Heart left ventricle (tissue), 13 donors: Measurements from ENCODE around the gene NME1.

ENCODE experiments used
- POLR2A ChIP-seq, 2 donors: fragments of 450-650 bp; IDR thresholded peaks; one replicate each; pipeline ENCODE4 v1.6.1; 2017; ENCODE audit warnings: antibody characterized with exemption in 2 of 2, mild to moderate bottlenecking in 2 of 2, moderate library complexity in 2 of 2
- TF ChIP-seq, protein P1 (sequence below), 12 donors: fragments of 200-600 bp; sonication (generic) in 4 of 12; IDR thresholded peaks; one replicate each; pipeline versions ENCODE4 v1.5.0 to v1.8.0; 2018 to 2022; ENCODE audit warnings: antibody characterized with exemption in 12 of 12, mild to moderate bottlenecking in 5 of 12
- donor health status: ischemic (EF 13 %, LVEDD 7.1; RV severe dilation, severe dysfunction).
- donor health status: DM: no; HTN: yes; CAD: no.
- donor health status: DM: no; HTN: no; CAD: no.
- donor health status: ischemic (EF 25% LVEDD 6.9; RV normal size, moderate dysfunction).
- donor health status: ischemic (EF 25% LVEDD 5.7; RV mildly dilated, moderate dysfunction).
- donor health status: ischemic (EF 35%, LVEDD 5.7; RV mildly dilated, moderate dysfunction).
- donor health status: nonischemic (EF 11% LVEDD 7.7; RV severe dilation, severe dysfunction).
- donor health status: DM: yes; HTN: yes; CAD: no.
- donor health status: PGD.
- donor health status: ischemic (EF 29% LVEDD 5.4; RV normal size, mild dysfunction).
- donor health status: nonischemic (EF 23%, LVEDD 6.1; RV moderate dilation, normal function).

DNA sequence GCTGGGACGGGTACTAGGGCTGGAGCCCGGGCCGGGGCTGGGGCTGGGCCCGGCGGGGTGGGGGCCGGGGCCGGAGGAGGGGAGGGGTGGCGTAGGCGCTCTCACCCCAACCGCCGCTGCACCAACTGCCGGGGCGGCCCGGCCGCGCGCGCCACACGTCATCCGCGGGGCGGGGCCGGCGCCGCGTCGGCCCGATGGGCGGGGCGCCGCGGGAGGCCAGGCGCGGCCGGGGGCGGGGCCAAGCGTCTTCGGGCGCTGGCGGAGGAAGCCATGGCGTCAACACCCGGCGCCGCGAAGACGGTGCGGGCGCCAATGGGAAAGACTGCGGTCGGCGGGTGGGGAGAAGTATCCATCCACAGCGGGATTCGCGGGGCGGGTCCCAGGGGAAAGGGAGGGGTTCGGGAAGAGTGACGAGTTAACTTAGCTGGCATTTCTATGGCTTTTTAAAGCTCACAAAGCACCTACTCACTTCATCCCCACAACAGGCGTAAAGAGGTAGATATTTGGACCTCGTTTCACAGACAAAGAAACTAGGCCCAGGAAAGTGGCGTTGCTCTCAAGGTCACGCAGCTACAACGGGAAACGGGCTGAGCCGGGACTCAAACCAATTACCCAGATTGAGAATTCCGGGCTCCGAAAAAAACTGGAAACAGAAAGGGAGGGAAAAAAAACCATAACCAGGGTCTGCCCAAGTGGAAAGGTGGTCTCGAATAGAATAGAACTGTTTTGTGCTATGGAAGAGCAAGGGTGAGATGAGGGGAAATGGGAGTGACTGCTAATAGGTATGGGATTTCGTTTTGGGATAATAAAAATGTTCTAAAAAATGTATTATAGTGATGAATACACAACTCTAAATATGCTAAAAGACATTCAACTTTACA lies 32.4 kb upstream of the NME1 start, which contains the start of gene SPAG9:
- peak; percentile 57 to 82 for TF ChIP-seq POLR2A (IDR thresholded peaks at IDR 0.05)
- TF ChIP-seq, protein P1, sequence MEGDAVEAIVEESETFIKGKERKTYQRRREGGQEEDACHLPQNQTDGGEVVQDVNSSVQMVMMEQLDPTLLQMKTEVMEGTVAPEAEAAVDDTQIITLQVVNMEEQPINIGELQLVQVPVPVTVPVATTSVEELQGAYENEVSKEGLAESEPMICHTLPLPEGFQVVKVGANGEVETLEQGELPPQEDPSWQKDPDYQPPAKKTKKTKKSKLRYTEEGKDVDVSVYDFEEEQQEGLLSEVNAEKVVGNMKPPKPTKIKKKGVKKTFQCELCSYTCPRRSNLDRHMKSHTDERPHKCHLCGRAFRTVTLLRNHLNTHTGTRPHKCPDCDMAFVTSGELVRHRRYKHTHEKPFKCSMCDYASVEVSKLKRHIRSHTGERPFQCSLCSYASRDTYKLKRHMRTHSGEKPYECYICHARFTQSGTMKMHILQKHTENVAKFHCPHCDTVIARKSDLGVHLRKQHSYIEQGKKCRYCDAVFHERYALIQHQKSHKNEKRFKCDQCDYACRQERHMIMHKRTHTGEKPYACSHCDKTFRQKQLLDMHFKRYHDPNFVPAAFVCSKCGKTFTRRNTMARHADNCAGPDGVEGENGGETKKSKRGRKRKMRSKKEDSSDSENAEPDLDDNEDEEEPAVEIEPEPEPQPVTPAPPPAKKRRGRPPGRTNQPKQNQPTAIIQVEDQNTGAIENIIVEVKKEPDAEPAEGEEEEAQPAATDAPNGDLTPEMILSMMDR (IDR thresholded peaks at IDR 0.05) = no peak
